Measurements from ENCODE around the gene INSYN1.

The INSYN1 gene

GRCh38 chr15:73691396-73691795 is 61.8 kb downstream of the INSYN1 start:
- DNase-seq (ENCODE audit: extremely low read depth, low read depth): no peak
- no peak overlapping the region for H3K4me3 ChIP-seq (replicated peaks; ENCODE audit: low read depth, low read length)

DNA sequence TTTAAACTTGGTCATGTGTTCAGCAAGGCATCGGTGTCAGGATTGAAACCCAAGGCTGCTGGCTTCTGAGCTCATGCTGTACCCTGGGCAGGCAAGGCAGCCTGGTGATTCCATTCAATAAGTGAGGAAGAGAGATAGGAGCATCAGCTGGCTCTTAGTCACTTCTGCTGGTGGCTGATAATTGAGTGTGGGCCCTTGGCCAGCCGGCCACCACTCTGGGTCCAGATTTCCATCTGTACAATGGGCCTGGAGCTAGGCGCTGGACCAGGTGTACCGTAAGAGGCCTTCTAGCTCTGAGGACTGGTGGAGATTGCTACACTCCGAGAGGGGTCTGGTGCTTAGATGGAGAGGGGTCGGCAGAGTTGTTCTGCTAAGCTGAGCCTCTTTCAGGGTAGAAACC is 64.7 kb downstream of the INSYN1 start:
- DNase-seq (ENCODE audit: extremely low read depth, low read depth): no peak
- TF ChIP-seq CTCF (IDR thresholded peaks at IDR 0.05; ENCODE audit: low read depth, low read length, missing control alignments): no peak
- no peak overlapping the region for H3K4me3 ChIP-seq (replicated peaks; ENCODE audit: low read depth, low read length)

More at GRCh38 chr15:73691396-73691795, 61.8 kb downstream of the INSYN1 start:
- no peak for TF ChIP-seq CTCF (IDR thresholded peaks at IDR 0.05; ENCODE audit: low read depth, low read length, missing control alignments)

GRCh38 chr15:73687351-73687750 is 65.8 kb downstream of the INSYN1 start:
- TF ChIP-seq CTCF (IDR thresholded peaks at IDR 0.05; ENCODE audit: low read depth, low read length, missing control alignments): no peak
- H3K4me3 ChIP-seq (replicated peaks; ENCODE audit: low read depth, low read length): no peak overlapping the region
- DNase-seq (ENCODE audit: extremely low read depth, low read depth): no peak

DNA sequence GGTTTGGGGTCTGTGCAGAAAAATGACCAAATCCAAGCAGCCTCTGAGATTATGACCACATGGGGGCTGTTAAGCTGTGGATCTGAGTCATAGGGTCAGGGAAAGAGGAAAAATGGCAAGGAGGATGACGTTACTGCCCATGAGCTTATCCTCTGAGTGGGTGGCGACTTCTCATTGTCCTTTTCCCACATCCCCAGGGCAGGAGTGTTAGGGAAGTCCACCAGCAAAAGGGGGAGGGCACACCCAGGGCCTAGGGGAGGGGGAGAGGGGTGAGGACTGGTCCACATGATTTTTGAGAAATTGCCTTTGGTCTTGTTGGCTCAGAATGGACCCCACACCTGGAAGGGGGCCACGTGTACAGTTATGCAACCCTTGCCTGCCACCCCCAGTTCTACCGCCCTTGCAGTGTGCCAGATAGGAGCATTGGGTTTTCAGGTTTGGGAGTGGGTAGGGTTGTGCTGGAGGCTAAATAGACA is 66.3 kb downstream of the INSYN1 start:
- no peak for DNase-seq (ENCODE audit: extremely low read depth, low read depth)
- 0 out of 2 replicates have a peak overlapping the region, but pooled peaks have one; percentile 86 for H3K4me3 ChIP-seq (replicated peaks; ENCODE audit: low read depth, low read length)
- TF ChIP-seq CTCF (IDR thresholded peaks at IDR 0.05; ENCODE audit: low read depth, low read length, missing control alignments): no peak

GRCh38 chr15:73685981-73686380 is 67.2 kb downstream of the INSYN1 start:
- TF ChIP-seq CTCF (IDR thresholded peaks at IDR 0.05; ENCODE audit: low read depth, low read length, missing control alignments): no peak
- DNase-seq (ENCODE audit: extremely low read depth, low read depth): no peak
- peak overlapping the region; percentile 86 for H3K4me3 ChIP-seq (replicated peaks; ENCODE audit: low read depth, low read length)
